Activated CD4-positive, alpha-beta memory T cell treated with anti-CD3 and anti-CD28 coated beads, Interleukin-2, amount 10 ng/mL, durations not matched to agents 7 days and 5 days (primary cell): Measurements from ENCODE around the gene RUVBL1. TPM values are rescaled to one million over a fixed set of nuclear protein-coding genes. Genes with fewer than 3 reads are reported as not detected.

ENCODE experiments used
- CTCF ChIA-PET: fragments of 350-600 bp; sonication (Branson Sonifier 250); formaldehyde crosslinking; loops from one replicate; lab custom pipeline; 2021; ENCODE audit warnings: antibody characterized with exemption, inconsistent platforms; lab: Charles Lee
- POLR2A ChIA-PET: fragments of 350-600 bp; sonication (Branson Sonifier 250); formaldehyde crosslinking; loops from one replicate; lab custom pipeline; 2021; ENCODE audit warnings: antibody characterized with exemption; lab: Charles Lee
- DNase-seq: peaks from one replicate; pipeline ENCODE4 v3.0.0-alpha.2; 2020
- H3K27ac Mint-ChIP-seq: one replicate; pipeline ENCODE4 v1.8.0; 2021; ENCODE audit warnings: mild to moderate bottlenecking, mixed read lengths
- H3K27me3 Mint-ChIP-seq: one replicate; pipeline ENCODE4 v1.8.0; 2021; ENCODE audit warnings: mixed read lengths
- H3K36me3 Mint-ChIP-seq: one replicate; pipeline ENCODE4 v1.8.0; 2021; ENCODE audit warnings: low read depth, mixed read lengths
- H3K4me1 Mint-ChIP-seq: one replicate; pipeline ENCODE4 v1.8.0; 2021; ENCODE audit warnings: mixed read lengths
- H3K4me3 Mint-ChIP-seq: one replicate; pipeline ENCODE4 v1.8.0; 2021; ENCODE audit warnings: mild to moderate bottlenecking, mixed read lengths
- H3K9me3 Mint-ChIP-seq: one replicate; pipeline ENCODE4 v1.8.0; 2021; ENCODE audit warnings: mixed read lengths
- total RNA-seq, 2 experiments: library from RNA; stranded (reverse); gene quantifications; one replicate each; pipeline ENCODE4 v1.2.3, GENCODE V29; 2021

RUVBL1 gene
- total RNA-seq, 2 experiments from 2014 or later = 56.3 to 62.3 TPM

DNA sequence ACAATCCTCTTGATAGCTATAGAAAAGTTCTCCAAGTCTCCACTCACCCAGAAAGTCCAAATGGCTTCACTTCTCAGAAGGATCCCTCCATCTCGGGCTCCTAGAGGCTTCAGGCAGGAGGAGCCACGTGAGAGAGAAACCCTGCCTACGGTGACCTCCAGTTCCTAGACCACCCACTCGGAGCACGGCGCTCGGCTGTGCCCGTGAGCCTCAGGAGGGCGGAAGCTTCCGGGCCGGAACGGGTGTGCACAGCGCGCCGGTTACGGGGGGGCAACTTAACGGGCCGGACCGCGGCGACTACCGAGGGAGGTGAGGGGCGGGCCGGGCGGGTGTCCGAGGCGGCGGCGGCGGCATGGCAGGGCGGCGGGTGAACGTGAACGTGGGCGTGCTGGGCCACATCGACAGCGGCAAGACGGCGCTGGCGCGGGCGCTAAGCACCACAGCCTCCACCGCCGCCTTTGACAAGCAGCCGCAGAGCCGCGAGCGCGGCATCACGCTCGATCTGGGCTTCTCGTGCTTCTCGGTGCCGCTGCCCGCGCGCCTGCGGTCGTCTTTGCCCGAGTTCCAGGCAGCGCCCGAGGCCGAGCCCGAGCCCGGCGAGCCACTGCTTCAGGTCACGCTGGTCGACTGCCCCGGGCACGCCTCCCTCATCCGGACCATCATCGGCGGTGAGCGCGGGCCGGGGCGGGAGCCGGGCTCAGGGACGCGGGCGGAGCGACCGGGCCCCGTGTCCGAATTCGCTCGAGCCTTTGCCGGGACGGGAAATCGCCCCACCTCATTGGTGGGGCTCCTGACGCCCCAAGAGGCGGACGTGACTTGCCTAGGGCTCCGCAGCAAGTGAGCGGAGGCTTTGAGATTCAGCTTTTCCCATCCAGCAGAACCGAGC is 29.8 kb upstream of the RUVBL1 start, which contains the start of gene EEFSEC:
TSS of gene EEFSEC (plus strand) at position 326 of the 886 bp plus-strand sequence. CDS start at position 353, 27 bp downstream.
- H3K36me3 Mint-ChIP-seq = peaks cover 25% of the 10 kb centered on the region
- H3K4me1 Mint-ChIP-seq = peaks cover 16% of the 10 kb centered on the region
- ChIA-PET CTCF (interaction anchor here (0.6 to 2.2 kb wide), 13 partner anchors 10 to 528 kb away, joined by 3 to 19 read pairs (median 4); partner anchors contain the start of gene RUVBL1), POLR2A (interaction anchor here (0.6 to 2.3 kb wide), 12 partner anchors 9 to 104 kb away, joined by 3 to 46 read pairs (median 4); partner anchors contain the start of genes RUVBL1 and SEC61A1)
- peak within 1 kb of the TSS; percentile 93 for H3K4me3 Mint-ChIP-seq
- peak; percentile 86 for DNase-seq
- peak within 1 kb of the TSS; percentile 70 for H3K27ac Mint-ChIP-seq
- no peaks in the 10 kb centered on the region for H3K27me3 Mint-ChIP-seq
- H3K9me3 Mint-ChIP-seq = no peaks in the 10 kb centered on the region

GRCh38 chr3:128152419-128153155 is 29.0 kb upstream of the RUVBL1 start:
- no peaks in the 10 kb centered on the region for H3K27me3 Mint-ChIP-seq
- peak overlapping the region; percentile 93 for H3K4me3 Mint-ChIP-seq
- H3K27ac Mint-ChIP-seq = peak overlapping the region; percentile 70
- peaks cover 16% of the 10 kb centered on the region for H3K4me1 Mint-ChIP-seq
- no peaks in the 10 kb centered on the region for H3K9me3 Mint-ChIP-seq
- DNase-seq = no peak
- H3K36me3 Mint-ChIP-seq = peaks cover 18% of the 10 kb centered on the region
- CTCF ChIA-PET = interaction anchor here (0.6 to 2.2 kb wide), 5 partner anchors 12 to 63 kb away, joined by 3 to 19 read pairs (median 4); partner anchors contain the start of gene RUVBL1
- POLR2A ChIA-PET = interaction anchor here (0.7 to 2.3 kb wide), 7 partner anchors 10 to 104 kb away, joined by 3 to 46 read pairs (median 5); partner anchors contain the start of gene RUVBL1

GRCh38 chr3:128151758-128152274 is 28.2 kb upstream of the RUVBL1 start:
- no peak for DNase-seq
- Mint-ChIP-seq H3K27ac (no peak overlapping the region), H3K9me3 (no peaks in the 10 kb centered on the region), H3K4me1 (peaks cover 16% of the 10 kb centered on the region), H3K36me3 (peaks cover 12% of the 10 kb centered on the region), H3K27me3 (no peaks in the 10 kb centered on the region), H3K4me3 (no peak overlapping the region)
- ChIA-PET CTCF (no interaction called here), POLR2A (no interaction called here)

- Mint-ChIP-seq H3K9me3 (no peaks in the 10 kb centered on the region), H3K4me1 (peaks cover 9% of the 10 kb centered on the region), H3K27ac (no peak overlapping the region), H3K4me3 (no peak overlapping the region), H3K27me3 (no peaks in the 10 kb centered on the region), H3K36me3 (no peaks in the 10 kb centered on the region)
- POLR2A ChIA-PET = no interaction called here
- no peak for DNase-seq
- CTCF ChIA-PET = interaction anchor here (1.6 kb wide), 1 partner anchor 16 kb away, joined by 5 read pairs; no protein-coding TSS in a partner anchor
Measured at GRCh38 chr3:128149650-128150049, 26.0 kb upstream of the RUVBL1 start.

- no peak overlapping the region for H3K27ac Mint-ChIP-seq
- H3K4me1 Mint-ChIP-seq = no peaks in the 10 kb centered on the region
- ChIA-PET CTCF (interaction anchor here (1.5 kb wide), 1 partner anchor 51 kb away, joined by 3 read pairs; no protein-coding TSS in a partner anchor), POLR2A (no interaction called here)
- no peaks in the 10 kb centered on the region for H3K27me3 Mint-ChIP-seq
- no peaks in the 10 kb centered on the region for H3K9me3 Mint-ChIP-seq
- no peak overlapping the region for H3K4me3 Mint-ChIP-seq
- H3K36me3 Mint-ChIP-seq = no peaks in the 10 kb centered on the region
- DNase-seq = no peak
Measured at GRCh38 chr3:128146201-128146600, 22.6 kb upstream of the RUVBL1 start.

DNA sequence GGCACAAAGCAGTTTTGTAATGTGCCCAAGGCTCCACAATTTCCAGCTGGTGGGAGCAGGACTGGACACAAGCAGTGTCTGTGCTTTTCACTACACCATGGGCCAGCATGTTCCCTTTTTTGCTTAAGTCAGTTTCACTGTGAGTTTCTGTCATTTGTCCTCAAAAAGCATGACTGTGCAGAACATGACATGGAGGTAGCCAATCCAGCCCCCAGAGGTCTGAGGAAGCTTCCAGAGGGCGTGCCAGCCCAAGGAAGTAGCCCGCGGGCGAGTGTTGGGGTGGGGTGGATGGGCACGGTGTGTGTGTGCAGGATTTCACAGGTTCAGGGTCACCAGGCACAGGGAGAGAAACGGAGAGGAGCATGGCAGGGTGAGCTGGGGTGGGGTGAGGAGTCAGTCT is 21.7 kb upstream of the RUVBL1 start:
- CTCF ChIA-PET = no interaction called here
- H3K9me3 Mint-ChIP-seq = no peaks in the 10 kb centered on the region

DNA sequence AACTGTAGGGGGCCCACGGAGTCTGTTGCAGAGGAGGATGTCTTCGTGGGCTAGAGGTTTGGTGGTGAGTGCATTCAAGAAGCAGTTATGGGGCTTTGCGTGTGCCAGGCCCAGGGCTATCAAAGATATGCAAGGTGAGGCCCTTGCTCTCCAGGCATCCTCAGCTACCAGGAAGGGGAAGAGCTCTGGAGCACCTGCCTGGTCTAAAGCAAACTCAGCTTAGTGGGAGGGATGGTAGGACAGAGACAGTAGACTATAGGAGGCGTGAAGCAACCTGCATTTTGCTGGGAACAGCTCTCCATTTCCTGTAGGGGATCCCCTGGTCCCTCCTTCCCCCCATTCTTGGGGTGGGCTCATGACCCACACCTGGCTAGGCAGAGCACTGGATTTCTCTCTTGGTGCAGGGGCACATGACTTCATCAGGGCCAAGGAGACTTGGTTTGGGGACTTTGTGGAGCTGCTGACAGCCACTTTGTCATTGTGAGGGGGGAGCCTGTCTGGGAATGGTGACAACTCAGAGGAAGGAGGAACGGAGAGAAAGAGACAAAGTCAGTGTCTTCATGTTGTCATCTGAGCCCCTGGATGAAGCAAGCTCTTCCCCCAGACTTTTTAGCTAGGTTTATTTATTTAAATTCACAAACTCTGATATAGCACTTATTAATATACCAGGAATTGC is 21.0 kb upstream of the RUVBL1 start:
- Mint-ChIP-seq H3K36me3 (no peaks in the 10 kb centered on the region), H3K27ac (no peak overlapping the region), H3K4me1 (no peaks in the 10 kb centered on the region), H3K27me3 (peaks cover under 1% of the 10 kb centered on the region), H3K9me3 (no peaks in the 10 kb centered on the region), H3K4me3 (no peak overlapping the region)
- no peak for DNase-seq
- ChIA-PET POLR2A (interaction anchor here (1.2 to 1.4 kb wide), 2 partner anchors 9 to 11 kb away, joined by 3 to 4 read pairs; no protein-coding TSS in a partner anchor), CTCF (no interaction called here)

More for the DNA sequence above, 21.7 kb upstream of the RUVBL1 start:
- Mint-ChIP-seq H3K36me3 (no peaks in the 10 kb centered on the region), H3K27me3 (no peaks in the 10 kb centered on the region), H3K4me3 (no peak overlapping the region), H3K27ac (no peak overlapping the region), H3K4me1 (no peaks in the 10 kb centered on the region)
- POLR2A ChIA-PET = interaction anchor here (1.2 kb wide), 1 partner anchor 11 kb away, joined by 3 read pairs; no protein-coding TSS in a partner anchor
- DNase-seq = no peak

DNA sequence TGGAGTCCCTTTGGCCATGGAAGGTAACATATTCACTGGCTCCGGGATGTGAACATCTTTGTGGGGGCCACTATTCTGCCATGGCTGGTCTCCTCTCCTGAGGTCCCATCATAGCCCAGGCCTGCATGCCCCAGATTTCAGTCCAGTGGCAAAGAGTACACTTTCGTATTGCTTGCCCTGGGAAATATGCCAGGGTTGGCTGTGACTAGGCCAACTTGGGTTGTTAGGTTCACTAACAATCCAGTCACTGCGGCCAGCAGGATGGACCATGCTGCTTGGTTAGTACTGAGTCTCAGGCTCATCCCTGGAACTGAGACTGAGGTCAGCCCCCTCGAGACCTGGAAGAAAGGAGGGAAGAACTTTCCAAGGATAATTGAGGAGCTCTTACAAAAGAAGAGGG is 19.9 kb upstream of the RUVBL1 start:
- Mint-ChIP-seq H3K27me3 (peaks cover 12% of the 10 kb centered on the region), H3K36me3 (no peaks in the 10 kb centered on the region), H3K4me1 (no peaks in the 10 kb centered on the region), H3K9me3 (no peaks in the 10 kb centered on the region), H3K27ac (no peak overlapping the region), H3K4me3 (no peak overlapping the region)
- ChIA-PET POLR2A (interaction anchor here (1.4 kb wide), 1 partner anchor 10 kb away, joined by 4 read pairs; no protein-coding TSS in a partner anchor), CTCF (no interaction called here)
- no peak for DNase-seq

- POLR2A ChIA-PET = interaction anchor here (1.1 to 2.1 kb wide), 5 partner anchors 10 to 38 kb away, joined by 3 to 16 read pairs (median 6); partner anchors contain the start of gene RUVBL1
- H3K36me3 Mint-ChIP-seq = no peaks in the 10 kb centered on the region
- H3K4me1 Mint-ChIP-seq = no peaks in the 10 kb centered on the region
- H3K27me3 Mint-ChIP-seq = peaks cover 18% of the 10 kb centered on the region
- no peak overlapping the region for H3K4me3 Mint-ChIP-seq
- H3K9me3 Mint-ChIP-seq = no peaks in the 10 kb centered on the region
- CTCF ChIA-PET = interaction anchor here (0.6 to 3.2 kb wide), 25 partner anchors 10 to 190 kb away, joined by 3 to 144 read pairs (median 5); partner anchors contain the start of genes EEFSEC and RUVBL1
- peak; percentile 56 for DNase-seq
- H3K27ac Mint-ChIP-seq = no peak overlapping the region
Measured at GRCh38 chr3:128133273-128133883, 9.8 kb upstream of the RUVBL1 start.

- no peaks in the 10 kb centered on the region for H3K4me1 Mint-ChIP-seq
- no peak overlapping the region for H3K4me3 Mint-ChIP-seq
- peaks cover 10% of the 10 kb centered on the region for H3K27me3 Mint-ChIP-seq
- no peak overlapping the region for H3K27ac Mint-ChIP-seq
- ChIA-PET POLR2A (interaction anchor here (1.7 to 2.1 kb wide), 3 partner anchors 9 to 37 kb away, joined by 6 to 16 read pairs (median 13); partner anchors contain the start of gene RUVBL1), CTCF (interaction anchor here (2.2 to 3.2 kb wide), 4 partner anchors 9 to 56 kb away, joined by 7 to 144 read pairs (median 20); partner anchors contain the start of gene RUVBL1)
- no peaks in the 10 kb centered on the region for H3K36me3 Mint-ChIP-seq
- no peak for DNase-seq
- H3K9me3 Mint-ChIP-seq = no peaks in the 10 kb centered on the region
Measured at GRCh38 chr3:128131897-128132646, 8.5 kb upstream of the RUVBL1 start.

GRCh38 chr3:128128251-128128650 is 4.6 kb upstream of the RUVBL1 start:
- Mint-ChIP-seq H3K4me1 (peaks cover 14% of the 10 kb centered on the region), H3K27ac (no peak overlapping the region), H3K4me3 (no peak overlapping the region), H3K27me3 (peaks cover 1% of the 10 kb centered on the region), H3K36me3 (peaks cover 3% of the 10 kb centered on the region), H3K9me3 (no peaks in the 10 kb centered on the region)
- POLR2A ChIA-PET = interaction anchor here (2.7 kb wide), 1 partner anchor 25 kb away, joined by 12 read pairs; the partner anchor contains the start of gene EEFSEC
- CTCF ChIA-PET = interaction anchor here (1.9 to 3.1 kb wide), 2 partner anchors 18 to 33 kb away, joined by 5 to 12 read pairs; no protein-coding TSS in a partner anchor
- no peak for DNase-seq
